ENCODE measurements around the gene ALDH1B1.

Gene ALDH1B1

GRCh38 chr9:38418366-38418765 is 25.9 kb downstream of the ALDH1B1 start:
- no peak for DNase-seq

- no peak for DNase-seq
Measured at GRCh38 chr9:38419181-38419580, 26.7 kb downstream of the ALDH1B1 start.

- no peak for DNase-seq
Measured at GRCh38 chr9:38421498-38422211, 29.2 kb downstream of the ALDH1B1 start.

- DNase-seq, result no peak
Measured at GRCh38 chr9:38422555-38423260, 30.2 kb downstream of the ALDH1B1 start.

- DNase-seq, result no peak
Measured at GRCh38 chr9:38423273-38423972, 30.9 kb downstream of the ALDH1B1 start.

GRCh38 chr9:38423973-38424843 is 31.7 kb downstream of the ALDH1B1 start, which contains the start of gene IGFBPL1:
TSS of gene IGFBPL1 (minus strand) at chr9:38424454. CDS start at chr9:38424424, 30 bp downstream.
- no peak for DNase-seq

GRCh38 chr9:38424918-38425317 is 32.4 kb downstream of the ALDH1B1 start:
- DNase-seq, result no peak

- DNase-seq, result no peak
Measured at GRCh38 chr9:38428062-38428461, 35.6 kb downstream of the ALDH1B1 start.

- DNase-seq, result no peak
Measured at GRCh38 chr9:38431116-38431515, 38.6 kb downstream of the ALDH1B1 start.

- peak in 1 of 2 donors; percentile 26 for DNase-seq
Measured at GRCh38 chr9:38432922-38433510, 40.5 kb downstream of the ALDH1B1 start.

- no peak for DNase-seq
Measured at GRCh38 chr9:38434365-38434764, 41.9 kb downstream of the ALDH1B1 start.

- DNase-seq, result no peak
Measured at GRCh38 chr9:38434853-38435252, 42.4 kb downstream of the ALDH1B1 start.

- DNase-seq, result no peak
Measured at GRCh38 chr9:38435521-38435920, 43.0 kb downstream of the ALDH1B1 start.

- no peak for DNase-seq
Measured at GRCh38 chr9:38436708-38437107, 44.2 kb downstream of the ALDH1B1 start.

GRCh38 chr9:38437193-38437823 is 44.8 kb downstream of the ALDH1B1 start:
- peak in 1 of 2 donors; percentile 18 for DNase-seq

- no peak for DNase-seq
Measured at GRCh38 chr9:38439291-38439915, 46.9 kb downstream of the ALDH1B1 start.

- DNase-seq, result no peak
Measured at GRCh38 chr9:38439916-38440301, 47.4 kb downstream of the ALDH1B1 start.

GRCh38 chr9:38440516-38440915 is 48.0 kb downstream of the ALDH1B1 start:
- DNase-seq, result no peak

- DNase-seq, result no peak
Measured at GRCh38 chr9:38441347-38442085, 49.0 kb downstream of the ALDH1B1 start.

- no peak for DNase-seq
Measured at GRCh38 chr9:38442473-38443096, 50.1 kb downstream of the ALDH1B1 start.
